Hippocampal formation (tissue), 2 donors: ENCODE results near the gene KCNK10.

ENCODE experiments used
- DNase-seq, 2 donors: peaks; one replicate each; lab custom pipeline; 2025; lab: John Stamatoyannopoulos, UW

Gene KCNK10

GRCh38 chr14:88184956-88185355 is 138.1 kb downstream of the KCNK10 start:
- DNase-seq = no peak

GRCh38 chr14:88181072-88181471 is 142.0 kb downstream of the KCNK10 start:
- DNase-seq = no peak

GRCh38 chr14:88179716-88180115 is 143.4 kb downstream of the KCNK10 start:
- no peak for DNase-seq

GRCh38 chr14:88170333-88170732 is 152.7 kb downstream of the KCNK10 start:
- no peak for DNase-seq

- DNase-seq = no peak
Measured at GRCh38 chr14:88168498-88169165, 154.4 kb downstream of the KCNK10 start.

- no peak for DNase-seq
Measured at GRCh38 chr14:88168025-88168424, 155.0 kb downstream of the KCNK10 start.

- no peak for DNase-seq
Measured at GRCh38 chr14:88166616-88167015, 156.5 kb downstream of the KCNK10 start.

GRCh38 chr14:88164906-88165534 is 158.0 kb downstream of the KCNK10 start:
- DNase-seq = no peak

- no peak for DNase-seq
Measured at GRCh38 chr14:88163731-88164255, 159.3 kb downstream of the KCNK10 start.

- no peak for DNase-seq
Measured at GRCh38 chr14:88156127-88156526, 166.9 kb downstream of the KCNK10 start.

GRCh38 chr14:88154926-88155325 is 168.1 kb downstream of the KCNK10 start:
- no peak for DNase-seq

- no peak for DNase-seq
Measured at GRCh38 chr14:88154321-88154720, 168.7 kb downstream of the KCNK10 start.

GRCh38 chr14:88146881-88147649 is 176.0 kb downstream of the KCNK10 start:
- DNase-seq = no peak

GRCh38 chr14:88143810-88144209 is 179.3 kb downstream of the KCNK10 start:
- no peak for DNase-seq

GRCh38 chr14:88142997-88143396 is 180.1 kb downstream of the KCNK10 start:
- DNase-seq = no peak

- no peak for DNase-seq
Measured at GRCh38 chr14:88140874-88141273, 182.2 kb downstream of the KCNK10 start.

GRCh38 chr14:88137327-88137726 is 185.7 kb downstream of the KCNK10 start:
- DNase-seq = no peak
